GM18520 (cell line): Measurements from ENCODE around the gene MCF2L2.

Experiments
- ATAC-seq: cut with Tn5 transposase; IDR thresholded peaks from one replicate; pipeline ENCODE4 v1.9.1; 2021; ENCODE audit not compliant: unreplicated experiment

Gene MCF2L2

DNA sequence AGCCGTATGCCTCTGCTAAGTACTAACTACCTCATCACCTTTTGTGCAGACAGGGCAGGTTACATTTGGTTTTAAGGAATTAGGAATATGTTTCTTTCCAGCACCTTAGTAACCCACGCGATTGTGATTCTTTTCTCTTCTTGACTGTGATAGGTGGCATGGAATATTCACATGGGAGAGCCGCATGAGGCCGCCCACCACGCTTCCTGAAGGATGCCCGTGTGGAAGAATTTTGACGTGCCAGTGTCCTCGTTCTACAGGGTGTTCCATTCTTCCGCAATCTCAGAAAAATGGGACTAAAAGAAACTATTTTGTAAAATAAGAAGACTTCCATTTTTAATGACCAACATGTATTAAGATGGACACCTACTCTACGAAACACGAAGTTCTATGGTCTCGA, 159.1 kb downstream of the MCF2L2 start:
- ATAC-seq = no peak

DNA sequence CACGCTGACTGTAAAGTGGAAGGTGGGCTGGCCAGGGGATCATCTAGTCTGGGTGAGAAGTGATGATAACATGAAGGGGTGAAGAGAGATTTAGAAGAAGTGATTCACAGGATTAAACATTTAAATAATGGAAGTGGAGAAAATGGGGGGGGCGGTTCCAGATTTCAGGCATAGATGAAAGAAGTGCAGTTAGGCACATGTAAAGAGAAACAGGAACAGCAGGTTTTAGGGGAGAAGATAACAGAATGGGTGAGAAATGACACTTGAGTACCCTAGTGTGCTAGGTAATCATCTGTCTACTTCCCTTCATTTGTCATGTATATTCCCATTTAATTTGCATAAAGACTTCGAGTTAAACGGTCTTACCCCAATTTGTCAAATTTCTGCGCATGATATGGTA, 160.1 kb downstream of the MCF2L2 start:
- no peak for ATAC-seq

DNA sequence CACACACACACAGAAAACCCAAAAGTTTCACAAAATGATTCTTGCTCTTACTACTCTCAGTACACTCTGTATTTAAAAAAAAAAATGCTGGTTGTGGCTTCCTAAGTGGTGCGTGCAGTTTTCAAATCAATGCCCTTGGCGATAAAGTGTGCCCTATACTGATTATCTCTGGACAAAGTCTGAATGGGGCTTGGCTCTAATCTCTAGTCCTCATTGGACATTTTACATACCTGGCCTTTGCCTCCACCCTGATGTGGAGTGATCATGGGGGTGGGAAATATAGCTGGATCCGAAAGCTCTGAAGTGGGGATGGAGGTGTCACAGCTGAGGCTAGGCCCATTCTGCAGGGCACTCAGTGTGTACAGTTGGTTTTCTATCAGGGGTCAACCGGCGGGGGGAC, 161.3 kb downstream of the MCF2L2 start:
- ATAC-seq = no peak

DNA sequence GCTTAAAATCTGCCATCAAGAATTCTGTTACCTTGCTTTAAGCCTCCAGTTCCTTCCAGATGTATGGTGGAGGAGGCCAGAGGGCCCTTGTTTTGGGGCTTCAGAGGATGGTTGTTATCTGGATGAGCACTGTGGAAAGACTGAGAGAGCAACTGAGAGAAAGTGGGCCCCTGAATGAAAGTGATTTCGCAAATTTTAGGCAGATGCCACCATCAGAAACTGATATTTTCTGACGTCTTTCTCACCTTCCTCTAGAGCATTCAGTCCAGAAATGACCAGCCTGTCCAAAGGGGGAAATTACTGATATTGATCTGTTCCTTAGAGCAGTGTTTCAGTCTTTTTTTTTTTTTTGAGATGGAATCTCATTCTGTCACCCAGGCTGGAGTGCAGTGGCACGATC, 162.0 kb downstream of the MCF2L2 start:
- no peak for ATAC-seq

DNA sequence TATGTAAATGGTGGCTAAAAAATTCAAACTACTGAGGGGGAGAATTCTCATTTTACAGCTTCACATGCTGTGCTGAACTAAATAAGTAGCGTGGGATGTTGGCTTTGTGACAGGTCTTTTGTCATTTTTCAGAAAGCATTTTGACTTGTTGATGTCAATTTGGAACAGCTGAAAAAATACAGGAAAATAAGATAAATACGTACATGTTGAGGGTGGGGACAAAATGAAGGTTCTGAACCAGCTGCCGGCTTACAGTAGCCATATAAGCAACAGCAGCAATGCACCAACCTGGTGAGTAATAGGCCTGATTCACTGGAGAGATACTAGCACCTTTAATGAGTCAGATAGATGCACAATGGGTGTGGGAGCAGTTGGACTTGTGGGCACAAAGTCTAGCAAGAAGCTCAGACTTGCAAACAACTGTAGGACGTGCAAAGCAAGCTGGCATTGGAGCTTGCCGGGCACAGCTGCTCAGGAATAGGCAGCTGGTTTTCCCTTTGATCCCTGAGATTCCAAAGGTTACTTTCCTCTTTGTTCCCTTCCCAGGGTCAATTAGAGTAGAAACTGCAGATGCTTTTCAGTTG, 162.5 kb downstream of the MCF2L2 start:
- no peak for ATAC-seq

DNA sequence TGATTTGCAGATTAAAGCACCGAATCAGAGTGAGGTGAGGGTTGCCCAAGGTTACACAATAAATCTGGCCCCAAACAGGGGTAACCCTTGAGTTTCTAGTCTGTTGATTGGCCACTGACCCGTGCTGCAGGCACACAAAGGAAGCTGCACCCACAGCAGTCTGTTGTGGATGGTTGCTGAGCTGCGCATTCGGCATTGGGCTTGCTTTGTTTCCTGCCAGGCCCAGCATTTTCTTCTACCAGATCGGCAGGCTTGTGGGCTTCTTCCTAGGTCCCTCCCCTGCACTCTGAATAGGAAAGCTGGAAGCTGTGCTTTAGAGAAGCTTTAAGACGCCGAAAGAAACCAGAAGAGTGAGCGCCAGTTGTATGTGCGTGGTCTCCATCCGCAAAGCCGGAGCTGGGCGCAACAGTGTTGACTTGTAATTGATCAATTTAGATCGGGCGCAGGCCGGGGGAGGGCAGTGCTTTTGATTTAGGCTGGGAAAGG, 163.2 kb downstream of the MCF2L2 start:
- no peak for ATAC-seq

DNA sequence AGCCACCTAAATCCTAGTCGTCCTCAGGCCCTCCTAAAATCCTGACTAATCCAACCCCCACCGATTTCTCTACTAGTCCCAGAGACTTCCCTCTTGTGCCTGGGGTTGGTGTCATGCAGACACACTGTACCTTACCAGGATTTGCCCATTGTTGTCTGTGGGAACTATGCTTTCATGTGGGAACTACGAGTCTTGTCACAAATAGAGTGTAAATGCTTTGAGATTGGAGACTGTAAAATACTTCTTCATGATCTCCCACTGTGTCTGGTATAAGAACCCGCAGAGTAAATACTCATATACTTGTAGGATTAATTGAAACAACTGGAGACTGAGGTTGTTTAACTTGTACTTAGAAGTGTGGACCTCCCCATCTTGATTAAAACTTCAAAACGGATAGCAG, 164.2 kb downstream of the MCF2L2 start:
- no peak for ATAC-seq

DNA sequence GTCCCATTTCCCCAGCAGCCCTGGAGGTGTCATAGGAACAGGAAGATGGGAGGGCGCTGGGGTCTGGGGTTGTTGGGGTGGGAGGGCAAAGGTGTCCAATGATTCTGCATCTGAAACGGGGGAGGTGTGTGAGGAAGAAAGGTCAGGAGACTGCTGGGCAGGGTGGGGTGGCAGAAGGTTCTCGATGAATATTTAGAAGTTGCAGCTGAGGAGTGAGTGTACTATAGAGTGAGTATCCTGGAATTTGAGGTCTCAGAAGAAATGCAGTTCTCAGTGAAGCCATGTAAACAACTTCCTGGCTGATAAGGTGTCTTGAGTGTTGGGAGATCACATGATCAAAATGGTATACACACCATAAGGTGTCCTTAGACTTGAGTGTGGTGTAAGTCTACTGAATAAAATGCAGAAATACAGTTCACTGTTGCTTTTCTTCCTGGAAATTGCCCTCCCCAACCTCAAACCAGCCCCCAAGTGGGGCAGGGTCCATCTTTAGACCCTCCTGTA, 165.5 kb downstream of the MCF2L2 start:
- ATAC-seq = no peak

DNA sequence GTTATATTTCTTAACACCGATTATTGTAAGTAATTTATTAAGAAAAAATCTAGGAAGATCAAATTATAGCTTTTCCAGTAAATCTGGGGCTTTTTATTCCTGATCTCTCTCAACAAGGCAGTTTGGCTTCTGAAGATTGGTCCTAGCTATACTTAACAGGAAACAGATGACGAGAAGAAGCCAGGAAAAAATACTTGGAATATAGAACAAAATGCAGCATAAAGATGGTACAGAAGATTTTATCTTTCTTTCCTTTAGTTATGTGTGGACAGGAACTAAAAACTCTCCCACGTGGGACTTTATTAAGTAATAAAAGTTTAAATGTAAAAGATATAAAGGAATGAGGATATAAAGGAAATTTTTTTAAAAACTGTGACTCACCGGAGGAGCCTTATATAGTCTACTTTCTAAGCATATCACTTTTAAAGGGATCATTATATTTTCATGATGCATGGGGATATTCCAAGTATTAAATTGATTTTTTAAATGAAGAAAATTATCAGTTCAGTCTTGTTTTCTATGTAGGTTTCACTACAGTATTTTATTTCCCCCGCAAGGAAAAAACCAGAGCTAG, 167.2 kb downstream of the MCF2L2 start:
- no peak for ATAC-seq

DNA sequence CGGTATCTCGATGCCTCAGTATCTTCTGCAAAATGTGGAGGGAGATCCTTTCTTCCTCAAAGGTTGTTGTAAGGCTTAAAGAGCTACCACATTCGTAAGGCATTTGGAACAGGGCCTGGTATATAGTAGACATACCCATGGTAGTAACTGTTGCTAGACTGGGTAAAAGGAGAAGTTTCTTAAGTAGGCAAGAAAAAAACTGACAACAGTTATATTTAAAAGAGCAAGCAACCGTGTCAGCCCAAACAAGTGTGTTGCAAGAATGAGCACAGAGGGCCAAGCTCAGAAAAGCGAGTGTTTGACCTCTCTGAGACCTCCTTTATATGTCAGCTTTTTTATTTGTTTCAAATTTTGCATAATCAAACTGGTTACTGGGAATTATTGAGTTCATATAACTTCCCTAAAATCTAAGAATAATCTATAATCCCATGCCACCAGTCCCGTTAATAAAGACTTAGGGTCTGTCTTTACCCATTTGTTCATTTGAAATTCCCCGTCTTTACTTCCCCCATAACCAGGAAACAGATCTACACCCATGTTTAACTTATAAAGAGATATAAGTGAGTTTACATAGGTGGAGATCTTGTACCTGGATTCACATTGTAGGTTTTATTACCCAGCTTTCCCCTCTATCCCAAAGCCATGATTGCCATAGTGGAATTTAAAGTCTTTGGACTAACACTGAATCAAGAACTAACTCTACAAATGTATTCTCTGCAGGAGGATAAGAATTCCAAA, 168.1 kb downstream of the MCF2L2 start:
- ATAC-seq = no peak

DNA sequence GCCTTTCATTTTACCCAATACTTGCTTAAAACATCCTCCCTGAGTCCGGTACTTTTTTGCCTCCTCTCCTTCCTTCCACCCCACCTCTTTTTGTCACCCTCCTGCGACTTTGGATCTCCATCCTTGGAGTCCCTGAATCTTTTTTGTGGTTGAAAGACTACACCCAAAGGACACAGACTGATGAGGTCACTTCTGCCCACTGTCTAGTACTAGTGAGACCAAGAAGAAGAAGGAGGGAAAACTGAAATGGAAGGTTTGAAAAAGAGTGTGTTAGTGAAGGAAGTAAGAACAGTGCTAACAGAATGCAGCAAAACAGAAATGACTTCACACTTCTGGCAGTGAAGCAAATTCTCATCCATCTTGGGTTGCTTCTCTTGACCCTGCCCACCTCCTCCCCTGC, 168.8 kb downstream of the MCF2L2 start:
- no peak for ATAC-seq

DNA sequence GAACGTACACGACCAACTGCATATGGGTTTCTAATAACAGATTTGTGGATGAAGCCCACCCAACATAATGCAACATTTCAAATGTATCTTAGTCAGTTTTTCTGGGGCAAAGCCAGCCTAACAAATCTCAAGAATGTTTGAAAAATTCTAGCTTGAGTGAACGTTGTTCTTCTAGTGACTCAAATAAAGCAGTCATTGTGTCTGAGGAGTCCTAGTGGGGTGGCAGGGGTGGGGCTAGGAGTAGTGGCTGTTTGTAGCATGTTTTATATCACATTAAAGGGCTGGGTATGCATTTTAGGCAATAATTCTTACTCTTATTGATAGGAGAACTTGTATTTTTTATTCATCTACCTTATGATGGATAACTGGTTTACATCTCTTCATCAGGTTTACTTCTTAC, 169.3 kb downstream of the MCF2L2 start:
- ATAC-seq = no peak

DNA sequence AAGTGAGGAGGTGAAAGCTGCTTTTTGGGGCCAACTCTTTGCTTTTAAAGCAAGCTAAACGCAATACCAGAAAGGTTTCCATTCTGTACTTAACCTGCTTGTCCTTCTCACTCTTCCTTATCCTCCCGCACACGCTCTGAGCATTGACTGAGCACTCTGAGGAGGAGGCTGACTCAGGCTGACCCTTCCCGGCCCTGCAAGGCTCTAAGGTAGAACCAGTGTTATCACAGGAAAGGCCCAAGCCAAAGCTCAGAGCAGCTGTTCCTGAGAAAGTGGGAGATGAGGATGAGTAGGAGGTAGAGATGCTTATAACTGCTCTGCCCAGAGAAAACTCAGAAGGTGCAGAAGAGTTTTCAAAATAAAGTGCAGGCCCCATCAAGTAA, 173.1 kb downstream of the MCF2L2 start:
- ATAC-seq = no peak

DNA sequence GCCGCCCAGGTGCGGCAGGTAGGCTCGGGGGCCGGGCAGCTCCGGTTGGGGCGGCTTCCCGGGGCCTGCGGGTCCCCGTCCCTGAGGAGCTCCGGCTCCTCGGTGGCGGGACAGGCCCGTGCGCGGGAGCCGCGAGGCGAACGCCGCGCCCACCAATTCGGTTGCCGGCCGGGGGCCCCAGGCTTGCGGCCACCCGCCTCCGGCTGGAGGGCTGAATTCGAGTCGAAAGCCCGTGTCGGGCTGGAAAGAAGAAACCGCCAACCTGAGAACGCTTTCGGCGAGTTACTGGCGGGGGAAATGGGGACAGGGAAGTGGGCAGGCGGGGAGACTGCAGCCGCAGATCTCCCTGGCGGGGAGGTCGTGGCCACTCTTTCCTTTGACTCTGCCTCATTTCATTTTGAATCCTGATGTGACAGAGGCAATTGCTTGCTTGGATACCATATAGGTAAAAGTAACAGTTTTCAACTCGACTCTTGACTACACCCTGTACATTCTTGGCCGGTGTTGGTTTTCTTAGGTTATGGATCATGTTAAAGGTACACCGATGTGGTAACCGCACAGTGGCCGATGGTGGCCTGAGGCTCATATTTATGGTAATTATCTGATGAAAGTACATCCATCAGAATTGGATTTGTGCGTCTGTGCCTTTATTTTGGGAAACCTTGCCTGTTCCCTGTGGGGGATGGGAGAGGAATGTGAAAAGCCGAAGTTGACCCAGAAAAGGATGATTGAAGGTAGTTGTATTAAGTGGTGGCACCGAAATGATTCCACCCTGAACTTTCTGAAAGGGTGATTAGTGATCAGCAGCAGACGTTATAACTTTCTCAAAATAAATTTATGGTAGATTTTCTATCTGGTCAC, 173.7 kb downstream of the MCF2L2 start:
- no peak for ATAC-seq

DNA sequence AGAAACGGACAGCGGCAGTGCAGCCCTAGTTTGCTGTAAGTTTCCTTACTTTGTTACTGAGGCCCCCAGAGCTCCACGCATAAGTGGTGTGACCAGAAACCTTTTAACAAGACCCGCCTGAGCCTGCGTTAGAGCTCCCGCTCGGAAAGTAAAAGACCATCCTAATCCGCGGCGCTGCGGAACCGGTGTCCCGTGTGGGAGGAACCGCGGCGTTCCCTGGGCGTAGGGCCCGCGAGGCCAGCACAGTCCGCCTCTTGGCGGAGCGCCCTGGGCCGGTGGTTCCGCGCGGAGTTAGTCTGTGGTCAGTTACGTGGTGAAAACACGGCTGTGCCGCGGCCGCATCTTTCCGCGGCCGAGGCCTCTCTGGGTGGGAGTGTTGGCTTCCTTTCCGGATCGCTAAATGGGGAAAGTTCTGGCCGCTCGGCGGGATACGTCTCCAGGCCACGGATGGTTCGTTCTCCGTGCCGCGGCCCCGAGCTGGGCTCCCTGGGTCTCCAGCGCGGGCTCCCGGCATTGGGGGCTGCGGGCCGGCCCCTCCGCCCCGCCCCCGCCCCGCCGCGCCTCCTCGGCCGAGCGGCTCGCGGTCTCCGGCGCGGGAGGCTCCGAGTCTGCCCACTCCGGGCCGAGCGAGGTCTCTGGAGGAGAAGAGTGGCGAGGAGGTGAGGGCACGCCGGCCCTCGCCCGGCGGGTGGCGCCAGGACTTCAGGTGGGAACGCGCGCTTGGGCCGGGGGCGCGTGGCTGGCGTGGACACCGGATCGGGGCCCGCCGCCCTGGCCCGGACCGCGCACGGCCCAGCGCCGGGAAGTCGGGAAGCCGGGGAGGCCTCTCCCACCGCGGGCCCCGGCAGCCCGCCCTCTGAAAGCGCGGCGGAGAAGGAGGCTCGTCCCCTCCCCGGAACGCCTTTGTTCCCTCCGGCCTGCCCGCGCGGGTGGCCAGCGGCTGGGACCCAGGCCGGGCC, 174.6 kb downstream of the MCF2L2 start:
- no peak for ATAC-seq

DNA sequence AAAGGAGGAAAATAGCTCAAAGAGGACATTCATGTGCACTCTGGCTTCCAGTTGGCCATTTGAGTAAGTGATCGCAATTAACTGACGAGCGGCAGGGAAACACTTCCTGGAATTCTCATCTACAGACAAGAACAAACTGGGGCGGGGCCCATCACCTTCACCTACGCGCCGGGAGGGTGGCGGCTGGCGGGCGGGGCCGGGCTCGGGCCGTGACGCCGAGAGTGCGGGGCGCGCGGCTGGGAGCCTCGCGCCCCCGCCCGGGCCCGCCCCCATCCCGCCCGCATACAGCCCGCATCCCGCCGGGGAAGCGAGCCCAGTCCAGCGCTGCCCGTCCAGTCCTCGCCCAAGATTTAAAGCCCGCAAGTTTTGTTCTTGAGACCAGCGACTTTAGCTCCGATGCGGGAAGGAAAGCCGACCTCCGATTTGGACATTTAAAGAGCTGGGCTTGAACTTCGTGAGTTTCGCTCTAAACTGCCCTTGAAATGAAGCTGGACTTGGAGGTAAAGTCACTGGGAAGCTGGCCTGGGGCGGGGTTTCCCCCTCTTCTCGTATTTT, 175.4 kb downstream of the MCF2L2 start, which contains the start of gene B3GNT5:
Gene B3GNT5 (plus strand): TSS at position 281 of the 555 bp plus-strand sequence. CDS start 16,546 bp downstream, outside the sequence.
- ATAC-seq = no peak

DNA sequence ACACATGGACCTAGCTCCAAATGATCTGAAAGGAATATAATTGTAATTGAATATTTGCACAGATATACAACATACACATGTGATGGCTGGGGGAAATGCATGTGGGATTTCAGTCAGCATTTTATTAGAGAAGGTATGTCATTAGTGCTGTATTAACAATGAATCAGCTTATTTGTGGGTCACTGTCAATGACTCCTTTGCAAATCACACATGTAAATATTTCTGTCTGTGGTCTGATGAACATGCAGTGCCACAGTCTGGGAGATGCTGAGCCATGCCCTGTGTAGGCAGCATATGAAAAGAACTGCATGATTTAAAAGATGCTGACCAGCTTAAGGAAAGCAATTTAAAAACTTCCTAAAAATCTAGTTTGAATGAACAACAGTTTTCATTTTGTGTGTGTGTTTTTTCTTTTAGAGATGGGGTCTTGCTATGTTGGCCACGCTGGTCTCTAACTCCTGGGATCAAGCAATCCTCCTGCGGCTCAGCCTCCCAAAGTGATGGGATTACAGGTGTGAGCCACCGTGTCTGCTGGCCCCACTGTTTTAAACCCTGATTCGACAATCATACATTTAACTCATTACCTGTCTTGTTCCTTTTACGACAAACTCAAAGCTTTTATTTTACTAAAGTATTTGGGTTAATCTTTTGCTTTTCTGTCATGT, 176.2 kb downstream of the MCF2L2 start:
- no peak for ATAC-seq

DNA sequence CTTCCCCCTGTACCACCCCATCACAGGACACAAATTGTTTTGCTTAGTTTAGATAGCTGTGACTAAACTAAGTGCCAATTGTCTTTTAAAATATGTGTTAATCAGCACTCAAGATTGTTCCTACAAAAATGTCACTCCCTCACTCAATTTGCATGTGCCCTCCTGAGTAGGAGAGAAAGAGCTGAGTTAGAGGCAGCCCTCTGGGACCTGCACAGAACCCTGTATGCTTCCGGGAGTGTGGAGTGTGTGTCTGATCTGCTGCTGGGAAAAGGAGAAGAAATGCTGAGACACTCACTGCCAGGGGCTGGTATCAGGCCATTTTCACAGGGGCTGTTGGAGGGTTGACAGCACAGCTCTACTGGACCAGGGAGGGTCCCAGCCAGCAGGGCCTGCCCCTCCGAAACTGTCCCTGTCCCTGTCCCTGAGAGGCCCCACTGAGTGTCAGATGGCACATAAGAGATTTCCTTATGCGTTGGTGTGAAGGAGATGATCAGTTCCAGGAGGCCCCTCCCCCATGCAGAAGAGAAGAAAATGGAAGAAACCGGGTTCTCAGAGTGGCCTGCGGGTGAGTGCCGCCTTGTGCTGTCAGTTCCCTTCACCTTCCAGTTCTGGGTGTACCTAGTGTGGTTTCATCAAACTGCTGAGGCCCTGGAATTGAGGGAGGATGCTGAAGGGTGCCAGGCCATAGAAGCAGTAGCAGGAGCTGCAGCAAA, 179.3 kb downstream of the MCF2L2 start:
- ATAC-seq = no peak
